Measurements from ENCODE around the gene USP7.

DNA sequence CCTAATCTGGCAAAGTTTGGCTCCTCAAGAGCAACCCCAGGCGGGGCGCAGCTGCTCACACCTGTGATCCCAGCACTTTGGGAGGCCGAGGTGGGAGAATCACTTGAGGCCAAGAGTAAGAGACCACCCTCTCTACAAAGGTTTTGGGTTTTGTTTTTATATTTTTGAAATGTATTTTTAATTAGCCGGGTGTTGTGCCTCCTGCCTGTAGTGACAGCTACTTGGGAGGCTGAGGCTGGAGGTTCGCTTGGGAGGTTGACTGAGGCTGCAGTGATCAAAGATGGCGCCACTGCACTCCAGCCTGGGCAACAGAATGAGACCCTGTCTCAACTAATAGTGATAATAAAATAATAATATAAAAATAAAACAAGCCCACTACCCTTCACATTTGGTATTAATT, 756 bp upstream of the USP7 start:
- TF ChIP-seq ELF4 (IDR thresholded peaks at IDR 0.05) (no peak), SUZ12 (IDR thresholded peaks at IDR 0.05) (no peak), FOXM1 (IDR thresholded peaks at IDR 0.05; ENCODE audit: borderline replicate concordance) (no peak), SP1 (IDR thresholded peaks at IDR 0.05) (no peak)

Data from HEK293T (cell line).